NCI-H1417 (cell line): ENCODE data around the gene SCIMP.
"Not testable (repeated sequence)": the region's sequence is repeated elsewhere in the genome, so short reads cannot be mapped to it uniquely, and the experiment has no call there.

Source experiments
- DNase-seq, 3 experiments: peaks; one replicate each; lab custom pipeline; 2025; lab: John Stamatoyannopoulos, UW

SCIMP gene

DNA sequence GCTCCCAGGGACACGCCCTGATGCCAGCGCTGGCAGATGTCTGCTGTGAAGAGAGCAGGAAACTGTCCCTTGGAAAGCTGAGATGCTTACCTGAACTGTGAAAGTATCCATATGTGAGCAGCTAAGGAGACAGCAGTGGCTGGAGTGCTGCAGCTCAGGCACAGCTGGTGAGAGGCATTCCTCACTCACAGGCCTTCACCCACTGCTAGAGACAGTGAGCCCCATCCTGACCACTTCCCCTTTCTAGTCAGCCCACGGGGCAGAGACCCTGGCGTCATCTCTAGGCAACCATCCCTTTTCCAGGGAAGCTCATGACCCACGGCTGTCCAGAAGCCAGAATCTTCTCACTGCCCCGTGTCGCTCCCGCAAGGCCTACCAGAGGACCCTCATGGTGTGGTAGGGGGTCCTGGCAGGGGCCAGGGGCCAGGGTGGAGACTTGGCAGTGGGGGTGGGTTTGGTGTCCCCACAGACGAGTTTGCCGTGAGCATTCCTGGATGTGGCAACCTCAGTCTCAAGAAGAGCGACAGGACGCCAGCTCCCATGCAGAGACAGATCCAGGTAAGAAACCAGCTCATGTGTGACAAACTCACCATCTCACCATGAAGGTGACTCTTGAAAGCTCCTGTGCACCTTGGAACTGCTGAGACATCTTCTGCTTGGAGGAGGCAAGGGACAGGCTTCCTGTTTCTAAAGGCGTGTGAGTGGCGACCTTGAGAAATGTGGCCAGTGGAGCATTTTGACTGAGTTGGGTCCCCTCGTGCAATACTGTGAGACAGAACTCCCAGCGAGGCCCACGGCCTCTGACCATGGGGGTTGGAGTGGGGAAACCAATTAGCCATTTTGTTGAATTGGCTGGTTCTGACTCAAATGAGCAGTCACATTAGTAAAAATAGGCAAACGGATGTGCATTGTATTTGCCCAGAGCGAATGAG is at the start of gene SCIMP:
Gene SCIMP, minus strand, starts transcription at position 216 of the 932 bp plus-strand sequence. Its CDS starts 105 bp downstream, at position 111.
- no peak for DNase-seq

DNA sequence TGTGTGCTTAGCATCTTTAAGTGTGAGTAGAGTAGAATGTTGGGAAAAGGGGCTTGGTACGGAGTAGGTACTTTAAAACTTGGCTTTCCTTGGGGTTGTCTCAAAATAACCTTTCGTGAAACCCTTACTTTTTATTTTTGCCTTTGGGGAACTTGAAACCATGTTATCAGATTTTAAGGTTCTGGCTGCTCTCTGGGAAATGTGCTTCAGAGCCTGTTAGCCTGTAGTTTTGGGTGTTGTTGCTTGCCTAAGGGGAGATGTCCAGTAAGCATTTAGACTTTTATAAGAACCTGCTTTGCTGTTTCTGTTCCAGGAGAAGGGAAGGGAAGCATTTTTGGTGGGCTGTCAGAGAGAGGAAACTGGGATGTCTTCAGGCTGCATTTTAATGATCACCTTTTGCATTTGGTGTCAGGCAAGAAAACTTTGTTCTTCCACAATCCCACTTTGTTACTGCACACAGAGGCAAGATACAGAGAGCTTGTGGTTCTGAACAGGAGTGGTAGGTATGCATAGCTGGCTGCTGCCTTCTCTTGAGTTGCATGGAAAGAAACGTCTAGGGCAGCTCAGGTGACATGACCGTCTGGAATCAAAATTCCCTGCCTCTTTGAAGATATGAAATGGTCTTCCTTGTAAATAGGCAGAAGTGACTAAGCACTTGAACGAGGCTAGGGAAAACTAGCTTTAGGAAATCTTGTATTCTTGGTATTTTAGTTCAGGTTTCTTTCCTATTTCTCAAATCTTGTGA is 49.1 kb upstream of the SCIMP start:
- no peak for DNase-seq

DNA sequence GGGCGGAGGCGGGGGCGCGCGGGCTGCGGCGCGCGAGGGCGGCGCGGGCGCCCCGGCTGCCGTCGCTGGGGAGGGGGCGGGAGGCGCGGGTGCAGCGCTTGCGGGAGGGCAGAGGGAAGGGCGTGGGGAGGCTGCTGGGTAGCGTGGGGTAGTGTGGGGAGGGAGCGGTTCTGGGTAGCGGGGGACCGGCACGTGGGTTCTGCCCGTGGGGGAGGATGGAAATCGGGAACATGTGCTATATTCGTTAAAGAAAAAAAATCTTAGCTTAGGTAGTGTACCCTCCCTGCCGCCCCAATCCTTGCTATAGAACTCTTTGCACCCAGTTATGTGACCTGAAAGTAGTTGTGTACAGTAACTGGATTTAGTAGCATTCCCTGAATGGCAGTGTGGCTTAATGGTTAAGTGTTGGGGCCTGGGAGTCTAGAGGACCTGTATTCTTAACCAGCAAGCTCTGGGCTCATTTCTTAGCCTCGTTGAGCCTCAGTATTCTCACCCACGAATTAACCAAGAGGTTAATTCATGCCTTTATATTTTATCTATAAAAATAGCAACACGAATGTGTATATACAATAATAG is 48.1 kb upstream of the SCIMP start:
- peak in 2 of 3 experiments; percentile 53 to 57 for DNase-seq

DNA sequence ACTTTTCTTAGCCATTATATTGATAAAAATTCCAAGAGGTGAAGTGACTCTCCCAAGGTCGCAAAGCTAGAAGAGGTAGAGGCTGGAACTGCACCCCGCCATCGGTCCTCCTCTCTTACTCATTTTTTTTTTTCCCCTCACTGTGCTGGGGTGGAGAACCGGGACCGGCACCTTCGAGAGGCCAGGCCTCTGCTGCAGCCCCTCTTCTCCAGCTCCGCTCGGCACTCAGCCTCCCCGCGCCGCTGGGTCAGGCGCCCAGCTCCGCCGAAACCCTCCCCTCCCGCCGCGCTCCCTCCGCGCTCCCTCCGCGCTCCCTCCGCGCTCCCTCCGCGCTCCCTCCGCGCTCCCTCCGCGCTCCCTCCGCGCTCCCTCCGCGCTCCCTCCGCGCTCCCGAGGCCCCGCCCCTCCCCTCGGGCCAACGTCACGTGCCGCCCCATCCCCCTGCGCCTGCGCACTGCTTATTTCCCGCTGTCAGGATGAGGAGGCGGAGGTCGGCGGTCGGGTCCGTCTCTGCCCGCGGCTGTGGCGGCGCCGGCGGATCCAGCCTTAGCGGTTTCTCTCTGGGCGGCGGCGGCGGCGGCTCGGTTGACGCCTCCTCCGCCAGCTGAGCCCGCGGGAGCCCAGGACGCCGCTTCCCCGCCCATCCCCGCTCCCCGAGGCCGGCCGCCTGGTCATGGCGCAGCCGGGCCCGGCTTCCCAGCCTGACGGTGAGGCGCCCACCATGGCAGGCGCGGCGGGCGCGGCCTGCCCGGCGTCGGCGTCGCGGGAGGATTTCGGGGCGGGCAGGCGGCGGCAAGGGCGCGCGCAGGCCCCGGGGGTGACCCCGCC is 47.4 kb upstream of the SCIMP start, which contains the start of gene RABEP1:
Gene RABEP1, plus strand, starts transcription at position 471 of the 828 bp plus-strand sequence. Its CDS starts 203 bp downstream, at position 674.
- peak; percentile 70 to 88 (median 78) for DNase-seq

DNA sequence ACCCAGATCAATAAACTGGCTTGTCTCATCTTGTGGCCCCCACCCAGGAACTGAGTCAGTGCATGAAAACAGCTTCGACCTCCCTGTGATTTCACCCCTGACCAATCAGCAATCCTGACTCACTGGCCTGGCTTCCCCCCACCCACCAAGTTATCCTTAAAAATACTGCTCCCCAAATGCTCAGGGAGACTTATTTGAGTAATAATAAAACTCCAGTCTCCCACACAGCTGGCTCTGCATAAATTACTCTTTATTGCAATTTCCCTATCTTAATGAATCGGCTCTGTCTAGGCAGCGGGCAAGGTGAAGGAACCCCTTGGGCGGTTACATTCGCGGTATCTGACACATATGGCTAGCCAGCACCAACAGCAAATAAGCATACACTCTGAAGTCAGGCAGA is 37.7 kb upstream of the SCIMP start:
- DNase-seq, result no peak

DNA sequence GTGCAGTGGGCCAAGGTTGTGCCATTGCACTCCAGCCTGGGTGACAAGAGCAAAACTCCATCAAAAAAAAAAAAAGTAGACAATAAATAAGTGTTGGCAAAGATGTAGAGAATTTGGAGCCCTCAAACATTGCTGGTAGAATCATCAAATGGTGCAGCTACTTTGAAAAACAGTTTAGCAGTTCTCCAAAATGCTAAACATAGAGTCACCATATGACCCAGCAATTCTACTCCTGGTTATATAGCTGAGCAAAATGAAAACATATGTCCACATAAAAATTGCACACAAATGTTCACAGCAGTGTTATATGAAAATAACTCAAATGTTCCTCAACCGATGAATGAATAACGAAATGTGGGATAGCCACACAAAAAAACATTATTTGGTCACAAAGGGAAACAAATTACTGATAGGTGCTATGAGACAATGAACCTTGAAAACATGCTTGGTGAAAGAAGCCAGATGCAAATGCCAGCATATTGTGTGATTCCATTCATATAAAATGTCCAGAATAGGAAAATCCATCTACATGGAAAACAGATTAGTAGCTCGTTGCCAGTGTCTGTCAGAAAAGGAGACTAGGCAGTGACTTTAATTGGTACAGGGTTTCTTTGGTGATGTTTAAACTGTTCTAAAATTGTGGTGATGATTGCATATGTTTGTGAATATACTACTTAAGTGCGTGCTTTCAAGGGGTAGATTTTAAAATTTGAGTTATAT is 34.7 kb upstream of the SCIMP start:
- DNase-seq, result no peak

DNA sequence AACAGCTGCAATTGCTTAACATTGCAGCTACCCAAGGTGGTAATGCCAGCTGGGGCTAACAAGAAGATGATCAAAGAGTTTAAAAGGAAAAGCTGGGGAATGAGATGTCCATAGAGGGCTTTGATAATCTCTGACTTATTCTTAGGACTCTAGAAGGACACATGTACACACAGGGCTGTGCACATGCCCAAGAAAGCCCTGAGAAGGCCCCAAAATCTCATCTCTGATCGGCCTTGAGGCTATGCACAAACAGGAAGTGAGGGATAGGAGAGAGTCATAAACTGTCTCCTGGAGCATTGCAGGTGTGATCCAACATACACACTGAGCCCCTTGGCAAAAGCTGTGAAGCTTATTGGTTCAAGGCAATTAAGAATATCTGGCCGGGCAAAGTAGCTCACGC is 30.2 kb upstream of the SCIMP start:
- DNase-seq, result no peak

DNA sequence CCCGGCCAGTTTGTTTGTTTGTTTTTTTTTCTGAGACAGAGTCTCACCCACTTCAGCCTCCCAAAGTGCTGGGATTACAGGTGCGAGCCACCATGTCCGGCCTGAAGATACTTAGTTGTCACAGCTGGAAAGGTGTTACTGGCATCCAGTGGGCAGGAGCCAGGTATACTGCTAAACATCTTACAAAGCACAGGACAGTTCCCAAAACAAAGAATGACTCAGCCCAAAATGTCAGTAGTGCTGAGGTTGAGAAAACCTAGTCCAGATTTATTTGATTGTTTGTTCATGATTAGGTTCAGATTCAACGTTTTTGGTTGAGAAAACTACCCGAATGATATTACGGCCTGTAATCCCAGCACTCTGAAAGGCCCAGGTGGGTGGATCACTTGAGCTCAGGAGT is 28.8 kb upstream of the SCIMP start:
- DNase-seq, result no peak

DNA sequence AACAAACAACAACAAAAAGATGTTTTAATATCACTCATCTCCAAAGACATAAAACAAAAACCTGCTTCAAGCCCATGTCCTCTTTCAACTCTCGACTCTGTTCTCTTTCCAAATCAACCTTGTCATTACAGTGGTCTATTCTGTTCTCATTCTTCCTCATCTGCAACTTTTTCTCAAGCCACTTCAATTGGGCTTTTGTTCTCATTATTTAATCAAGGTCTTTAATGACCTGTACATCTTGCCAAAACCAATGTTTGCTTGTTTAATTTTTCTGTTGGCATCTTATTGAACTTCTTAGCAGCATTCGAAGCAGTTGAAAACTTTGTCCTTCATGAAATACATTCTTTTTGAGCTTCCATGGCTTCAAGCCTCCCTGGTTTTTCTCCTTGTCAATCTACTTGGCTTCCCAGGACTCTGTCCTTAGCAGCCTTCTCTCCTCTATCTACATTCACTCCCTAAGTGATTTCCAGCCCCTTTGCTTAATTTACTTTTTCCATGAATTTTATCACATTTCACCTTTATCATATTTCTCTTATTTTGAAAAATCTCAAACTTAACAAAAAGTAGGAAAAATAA is 27.8 kb upstream of the SCIMP start:
- no peak for DNase-seq

DNA sequence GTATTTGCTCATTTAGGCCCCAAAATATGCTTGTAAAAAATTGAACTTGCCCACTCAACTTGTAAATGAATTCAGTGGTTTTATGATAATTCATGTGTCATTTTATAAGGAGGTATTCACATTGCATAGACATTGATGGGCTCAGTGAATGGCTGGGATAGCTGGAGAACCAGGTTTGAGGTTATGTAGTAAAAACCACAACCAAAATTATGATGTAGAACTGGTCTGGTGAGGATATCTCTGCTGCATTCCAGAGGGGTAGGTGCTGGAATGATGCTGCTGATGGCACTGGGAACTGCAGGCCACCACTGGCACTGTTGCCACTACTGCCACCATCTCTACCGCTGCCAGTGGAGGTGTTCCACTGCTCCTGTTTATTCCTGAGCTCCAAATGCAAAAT is 25.9 kb upstream of the SCIMP start:
- DNase-seq, result no peak

DNA sequence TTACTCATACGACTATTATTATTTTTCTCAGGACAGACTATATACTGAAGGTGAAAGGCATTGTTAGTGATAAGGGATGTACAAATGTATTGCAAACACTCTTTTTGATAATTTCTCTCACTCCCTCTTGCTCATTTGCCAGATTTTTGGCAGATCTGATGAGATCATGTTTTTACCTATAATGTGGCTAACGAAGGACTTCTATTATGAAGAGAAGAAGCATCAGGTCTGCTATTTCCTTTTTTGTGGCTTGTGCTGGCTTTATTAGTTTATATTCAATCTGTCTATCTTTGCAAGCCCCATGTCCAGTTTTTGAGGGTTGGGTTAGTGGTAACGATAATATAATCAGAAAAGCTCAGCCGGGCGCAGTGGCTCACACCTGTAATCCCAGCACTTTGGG is 22.5 kb upstream of the SCIMP start:
- DNase-seq, result no peak

DNA sequence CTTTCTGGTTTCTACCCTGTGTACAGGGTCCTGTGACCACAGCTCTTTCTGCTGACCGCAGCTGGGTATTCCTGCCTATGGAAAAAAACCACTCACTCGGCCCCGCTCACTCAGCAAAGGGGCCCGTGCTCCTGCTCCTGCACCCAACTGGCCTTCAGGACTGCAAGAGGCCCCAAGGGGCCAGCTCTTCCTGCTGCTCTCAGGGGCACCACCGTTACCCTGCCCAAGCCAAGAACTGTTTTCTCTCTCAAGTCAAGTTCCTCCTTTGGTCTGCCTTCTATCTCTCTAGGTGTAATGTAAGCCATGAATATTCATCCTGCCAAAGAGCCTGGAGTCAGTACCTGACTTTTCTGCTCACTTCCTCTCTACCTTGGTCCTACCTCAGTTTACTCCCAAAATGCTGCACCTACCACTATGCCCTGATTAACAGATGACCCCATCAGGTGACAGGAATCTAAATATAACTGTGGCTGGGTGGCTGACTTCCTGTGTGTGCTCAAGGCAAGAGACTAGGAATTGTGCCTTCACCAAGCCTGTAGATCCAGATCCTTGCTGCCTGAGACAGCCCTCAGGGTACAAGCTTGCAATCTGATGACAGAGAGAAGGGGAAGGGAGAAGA is 20.4 kb upstream of the SCIMP start:
- no peak for DNase-seq

DNA sequence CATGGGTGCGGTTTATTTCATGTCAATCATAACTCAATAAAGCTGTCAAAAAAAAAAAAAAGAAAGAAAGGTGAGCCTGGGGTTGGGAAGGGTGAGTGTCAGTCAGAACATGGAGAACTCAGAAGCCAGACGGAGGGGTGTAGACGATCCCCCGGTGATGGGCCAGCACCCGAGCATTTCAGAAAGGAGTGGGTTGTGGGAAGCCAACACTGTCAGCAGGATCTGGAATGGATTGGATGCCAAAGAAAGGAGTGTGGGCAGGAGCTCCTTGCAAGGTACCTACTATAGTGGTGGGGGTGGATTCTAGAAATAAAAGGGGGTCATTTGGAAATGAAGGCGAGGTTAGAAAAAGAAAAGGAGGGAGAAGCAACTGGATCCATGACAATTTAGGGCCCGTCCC is 19.8 kb upstream of the SCIMP start:
- DNase-seq, result no peak

DNA sequence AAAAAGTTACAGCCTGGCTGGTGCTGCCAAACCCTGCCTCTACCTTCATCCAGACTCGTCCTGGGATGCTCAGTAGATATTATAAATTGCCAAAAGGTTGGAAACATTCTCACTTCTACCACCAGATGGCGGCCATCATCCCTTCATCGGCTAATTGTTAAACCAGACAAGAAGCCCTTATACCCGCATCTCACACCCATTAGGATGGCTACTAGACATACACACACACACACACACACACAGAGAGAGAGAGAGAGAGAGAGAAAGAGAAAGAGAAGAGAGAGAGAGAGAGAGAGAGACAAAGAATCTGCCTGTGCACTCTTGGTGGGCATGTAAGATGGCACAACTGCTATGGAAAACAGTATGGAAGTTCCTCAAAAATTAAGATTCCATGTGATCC is 15.0 kb upstream of the SCIMP start:
- peak; percentile 40 to 81 (median 46) for DNase-seq

DNA sequence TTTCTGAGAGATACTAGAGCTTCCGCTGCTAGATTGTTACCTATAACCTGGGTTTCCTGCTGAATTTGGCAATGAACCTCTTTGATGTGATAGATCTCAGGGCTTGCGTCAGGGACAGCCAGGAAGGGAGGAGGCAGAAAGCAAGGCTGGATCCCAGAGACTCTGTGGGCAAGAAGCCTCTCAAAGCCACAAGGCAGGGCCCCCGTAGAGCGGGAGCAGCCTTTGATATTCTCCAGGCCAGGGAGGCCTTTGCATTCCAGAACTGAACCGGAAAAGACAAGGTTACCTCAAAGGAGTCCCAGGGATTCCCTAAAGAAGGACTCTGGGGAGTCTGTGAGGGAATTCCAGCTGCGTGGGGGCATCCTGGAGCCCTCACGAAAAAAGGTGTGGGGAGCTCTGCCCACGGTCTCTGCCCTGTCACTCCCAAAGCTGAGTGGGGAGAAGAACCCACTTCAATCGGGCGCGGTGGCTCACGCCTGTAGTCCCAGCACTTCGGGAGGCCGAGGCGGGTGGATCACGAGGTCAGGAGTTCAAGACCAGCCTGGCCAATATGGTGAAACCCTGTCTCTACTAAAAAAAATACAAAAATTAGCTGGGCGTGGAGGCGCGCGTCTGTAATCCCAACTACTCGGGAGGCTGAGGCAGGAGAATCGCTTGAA is 14.3 kb upstream of the SCIMP start:
- DNase-seq, result no peak

DNA sequence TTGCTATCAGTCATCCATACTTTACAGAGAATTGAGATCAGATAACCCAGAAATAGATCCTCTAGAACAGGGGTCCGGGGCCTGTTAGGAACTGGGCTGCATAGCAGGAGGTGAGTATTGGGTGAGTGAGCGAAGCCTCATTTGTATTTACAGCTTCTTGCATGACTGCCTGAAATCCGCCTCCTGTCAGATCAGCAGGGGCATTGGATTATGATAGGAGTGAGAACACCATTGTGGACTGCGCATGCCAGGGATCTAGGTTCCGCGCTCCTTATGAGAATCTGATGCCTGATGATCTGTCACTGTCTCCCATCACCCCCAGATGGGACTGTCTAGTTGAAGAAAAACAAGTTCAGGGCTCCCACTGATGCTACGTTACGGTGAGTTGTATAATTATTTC is 13.0 kb upstream of the SCIMP start:
- no peak for DNase-seq

DNA sequence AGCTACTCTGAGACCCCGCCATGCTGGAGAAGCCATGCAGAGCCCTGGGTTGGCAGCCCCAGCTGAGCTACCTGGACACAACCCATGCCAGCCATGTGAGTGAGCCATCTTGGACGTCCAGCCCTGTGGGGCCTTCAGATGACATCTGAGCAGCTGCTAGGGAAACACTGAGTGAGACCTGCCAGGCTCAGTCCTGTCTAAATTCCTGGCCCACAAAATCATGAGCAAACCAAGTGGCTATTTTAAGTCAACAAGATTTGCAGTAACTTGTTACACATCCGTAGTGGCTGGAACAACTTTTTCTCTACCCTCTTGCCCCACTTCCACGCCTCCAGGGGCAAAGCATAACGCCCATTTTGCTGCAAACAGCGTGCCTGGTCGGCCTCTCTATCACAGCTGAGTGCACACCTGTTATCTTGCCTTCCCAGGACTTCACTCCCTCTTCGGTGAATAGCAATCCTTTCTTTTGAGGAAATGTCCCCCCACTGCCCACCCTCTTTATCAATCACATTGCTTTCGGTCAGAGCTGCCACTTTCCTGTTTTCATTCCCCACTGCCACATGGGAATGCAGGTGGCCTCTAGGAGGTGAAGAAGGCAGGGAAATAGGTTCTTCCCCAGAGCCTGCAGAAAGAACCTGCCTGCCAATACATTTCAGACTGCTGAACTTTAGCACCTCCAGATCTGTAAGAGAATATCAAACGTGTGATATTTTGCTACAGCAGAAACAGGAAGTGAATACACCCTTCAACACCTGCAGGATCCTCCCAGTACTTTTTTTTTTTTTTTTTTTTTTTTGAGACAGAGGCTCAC is 7.4 kb upstream of the SCIMP start:
- no peak for DNase-seq

DNA sequence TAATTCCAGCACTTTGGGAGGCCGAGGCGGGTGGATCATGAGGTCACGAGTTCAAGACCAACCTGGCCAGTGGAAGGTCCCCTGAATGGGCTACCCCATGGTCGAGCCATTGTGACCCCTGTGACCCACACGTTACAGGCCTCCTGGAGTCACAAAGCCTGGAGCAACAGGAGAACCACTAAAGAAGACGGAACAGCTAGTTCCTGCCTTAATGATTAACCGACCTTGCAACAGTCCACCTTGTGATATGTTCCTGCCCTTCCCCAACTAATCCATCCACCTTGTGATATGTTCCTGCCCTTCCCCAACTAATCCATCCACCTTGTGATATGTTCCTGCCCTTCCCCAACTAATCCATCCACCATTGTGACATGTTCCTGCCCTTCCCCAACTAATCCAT is 5.1 kb upstream of the SCIMP start:
- not testable (repeated sequence) for DNase-seq

DNA sequence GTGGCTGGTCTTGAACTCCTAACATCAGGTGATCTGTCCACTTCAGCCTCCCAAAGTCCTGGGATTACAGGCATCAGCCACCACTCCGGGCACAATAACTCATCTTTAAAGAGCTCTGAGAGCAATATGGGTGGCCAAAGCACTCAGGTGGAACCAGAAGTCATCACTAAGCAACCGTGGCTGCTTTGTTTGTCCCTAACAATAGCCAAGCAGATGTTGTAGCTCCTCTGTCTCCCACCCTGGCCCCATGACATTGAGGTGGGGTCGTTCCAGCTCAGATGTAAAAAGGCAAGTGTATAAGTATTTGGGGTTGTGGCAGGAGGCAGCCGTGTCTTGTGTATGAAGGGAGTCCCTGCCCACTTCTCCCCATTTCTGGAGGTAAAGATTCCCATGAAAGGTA is 3.7 kb upstream of the SCIMP start:
- DNase-seq, result peak in 1 of 3 experiments; percentile 0
